Measurements from ENCODE around the gene RNF207.

DNA sequence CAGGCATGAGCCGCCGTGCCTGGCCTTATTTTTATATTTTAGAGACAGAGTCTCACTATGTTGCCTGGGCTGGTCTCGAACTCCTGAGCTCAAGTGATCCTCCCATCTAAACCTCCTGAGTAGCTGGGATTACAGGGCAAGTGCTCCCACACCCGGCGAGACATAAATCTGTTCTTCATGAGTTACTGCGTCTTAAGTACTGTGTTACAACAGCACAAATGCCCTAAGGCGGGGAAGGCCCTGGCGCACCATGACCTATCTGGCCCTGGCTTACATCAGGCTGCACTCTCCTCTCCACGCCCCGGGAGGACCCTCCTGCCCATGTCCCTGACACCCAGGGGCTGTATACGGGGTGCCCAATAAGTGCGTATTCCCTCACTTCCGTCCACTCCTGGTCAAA is 50.7 kb downstream of the RNF207 start:
- TF ChIP-seq TAF1 (IDR thresholded peaks at IDR 0.05; ENCODE audit: low read depth) (no peak), EGR1 (IDR thresholded peaks at IDR 0.05) (no peak), CEBPB (IDR thresholded peaks at IDR 0.05) (no peak), EP300 (IDR thresholded peaks at IDR 0.05; ENCODE audit: borderline replicate concordance) (no peak), YY1 (IDR thresholded peaks at IDR 0.05; ENCODE audit: low read depth) (no peak), RAD21 (IDR thresholded peaks at IDR 0.05; ENCODE audit: low read depth) (no peak), FOXM1 (IDR thresholded peaks at IDR 0.05; ENCODE audit: borderline replicate concordance, low read depth) (no peak), CREB1 (IDR thresholded peaks at IDR 0.05; ENCODE audit: low read depth) (no peak), TCF12 (IDR thresholded peaks at IDR 0.05; ENCODE audit: low read depth) (no peak)
- TF ChIP-seq, protein P1, sequence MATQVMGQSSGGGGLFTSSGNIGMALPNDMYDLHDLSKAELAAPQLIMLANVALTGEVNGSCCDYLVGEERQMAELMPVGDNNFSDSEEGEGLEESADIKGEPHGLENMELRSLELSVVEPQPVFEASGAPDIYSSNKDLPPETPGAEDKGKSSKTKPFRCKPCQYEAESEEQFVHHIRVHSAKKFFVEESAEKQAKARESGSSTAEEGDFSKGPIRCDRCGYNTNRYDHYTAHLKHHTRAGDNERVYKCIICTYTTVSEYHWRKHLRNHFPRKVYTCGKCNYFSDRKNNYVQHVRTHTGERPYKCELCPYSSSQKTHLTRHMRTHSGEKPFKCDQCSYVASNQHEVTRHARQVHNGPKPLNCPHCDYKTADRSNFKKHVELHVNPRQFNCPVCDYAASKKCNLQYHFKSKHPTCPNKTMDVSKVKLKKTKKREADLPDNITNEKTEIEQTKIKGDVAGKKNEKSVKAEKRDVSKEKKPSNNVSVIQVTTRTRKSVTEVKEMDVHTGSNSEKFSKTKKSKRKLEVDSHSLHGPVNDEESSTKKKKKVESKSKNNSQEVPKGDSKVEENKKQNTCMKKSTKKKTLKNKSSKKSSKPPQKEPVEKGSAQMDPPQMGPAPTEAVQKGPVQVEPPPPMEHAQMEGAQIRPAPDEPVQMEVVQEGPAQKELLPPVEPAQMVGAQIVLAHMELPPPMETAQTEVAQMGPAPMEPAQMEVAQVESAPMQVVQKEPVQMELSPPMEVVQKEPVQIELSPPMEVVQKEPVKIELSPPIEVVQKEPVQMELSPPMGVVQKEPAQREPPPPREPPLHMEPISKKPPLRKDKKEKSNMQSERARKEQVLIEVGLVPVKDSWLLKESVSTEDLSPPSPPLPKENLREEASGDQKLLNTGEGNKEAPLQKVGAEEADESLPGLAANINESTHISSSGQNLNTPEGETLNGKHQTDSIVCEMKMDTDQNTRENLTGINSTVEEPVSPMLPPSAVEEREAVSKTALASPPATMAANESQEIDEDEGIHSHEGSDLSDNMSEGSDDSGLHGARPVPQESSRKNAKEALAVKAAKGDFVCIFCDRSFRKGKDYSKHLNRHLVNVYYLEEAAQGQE (IDR thresholded peaks at IDR 0.05; ENCODE audit: low read depth), result no peak
- TF ChIP-seq, protein P2, sequence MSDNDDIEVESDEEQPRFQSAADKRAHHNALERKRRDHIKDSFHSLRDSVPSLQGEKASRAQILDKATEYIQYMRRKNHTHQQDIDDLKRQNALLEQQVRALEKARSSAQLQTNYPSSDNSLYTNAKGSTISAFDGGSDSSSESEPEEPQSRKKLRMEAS (IDR thresholded peaks at IDR 0.05), result no peak
